Activated naive CD8-positive, alpha-beta T cell treated with anti-CD3 and anti-CD28 coated beads, Interleukin-2, amount 50 U/mL, for 24 hours (primary cell): ENCODE measurements around the gene CLCF1.

Experiments used
- ATAC-seq: fragments of 150-1000 bp; cut with Tn5 transposase; one replicate; pipeline ENCODE4 v1.10.0; 2021
- DNase-seq: peaks from one replicate; pipeline ENCODE4 v3.0.0; 2021
- H3K27ac Mint-ChIP-seq: one replicate; pipeline ENCODE4 v1.8.0; 2021; ENCODE audit warnings: mild to moderate bottlenecking, mixed read lengths
- H3K27me3 Mint-ChIP-seq: one replicate; pipeline ENCODE4 v1.8.0; 2021; ENCODE audit warnings: mixed read lengths
- H3K36me3 Mint-ChIP-seq: one replicate; pipeline ENCODE4 v1.8.0; 2021; ENCODE audit warnings: low read depth, mixed read lengths
- H3K4me1 Mint-ChIP-seq: one replicate; pipeline ENCODE4 v1.8.0; 2021; ENCODE audit warnings: mixed read lengths
- H3K4me3 Mint-ChIP-seq: one replicate; pipeline ENCODE4 v1.8.0; 2021; ENCODE audit warnings: mild to moderate bottlenecking, moderate library complexity, mixed read lengths
- H3K9me3 Mint-ChIP-seq: one replicate; pipeline ENCODE4 v1.8.0; 2021; ENCODE audit warnings: mixed read lengths

CLCF1 gene

GRCh38 chr11:67412495-67413179, 39.2 kb upstream of the CLCF1 start:
- no peaks in the 10 kb centered on the region for H3K9me3 Mint-ChIP-seq
- no peaks in the 10 kb centered on the region for H3K27me3 Mint-ChIP-seq
- H3K4me1 Mint-ChIP-seq = peaks cover 79% of the 10 kb centered on the region

GRCh38 chr11:67411785-67412152, 38.4 kb upstream of the CLCF1 start:
- Mint-ChIP-seq H3K36me3 (peaks cover 16% of the 10 kb centered on the region), H3K4me3 (no peak overlapping the region), H3K9me3 (no peaks in the 10 kb centered on the region), H3K27ac (peak overlapping the region; percentile 54), H3K27me3 (no peaks in the 10 kb centered on the region), H3K4me1 (peaks cover 80% of the 10 kb centered on the region)
- ATAC-seq (peak; percentile 2), DNase-seq (peak; percentile 21)

More at GRCh38 chr11:67412495-67413179, 39.2 kb upstream of the CLCF1 start:
- Mint-ChIP-seq H3K36me3 (peaks cover 9% of the 10 kb centered on the region), H3K4me3 (no peak overlapping the region), H3K27ac (peak overlapping the region; percentile 54)
- no peak for DNase-seq
- ATAC-seq = no peak

DNA sequence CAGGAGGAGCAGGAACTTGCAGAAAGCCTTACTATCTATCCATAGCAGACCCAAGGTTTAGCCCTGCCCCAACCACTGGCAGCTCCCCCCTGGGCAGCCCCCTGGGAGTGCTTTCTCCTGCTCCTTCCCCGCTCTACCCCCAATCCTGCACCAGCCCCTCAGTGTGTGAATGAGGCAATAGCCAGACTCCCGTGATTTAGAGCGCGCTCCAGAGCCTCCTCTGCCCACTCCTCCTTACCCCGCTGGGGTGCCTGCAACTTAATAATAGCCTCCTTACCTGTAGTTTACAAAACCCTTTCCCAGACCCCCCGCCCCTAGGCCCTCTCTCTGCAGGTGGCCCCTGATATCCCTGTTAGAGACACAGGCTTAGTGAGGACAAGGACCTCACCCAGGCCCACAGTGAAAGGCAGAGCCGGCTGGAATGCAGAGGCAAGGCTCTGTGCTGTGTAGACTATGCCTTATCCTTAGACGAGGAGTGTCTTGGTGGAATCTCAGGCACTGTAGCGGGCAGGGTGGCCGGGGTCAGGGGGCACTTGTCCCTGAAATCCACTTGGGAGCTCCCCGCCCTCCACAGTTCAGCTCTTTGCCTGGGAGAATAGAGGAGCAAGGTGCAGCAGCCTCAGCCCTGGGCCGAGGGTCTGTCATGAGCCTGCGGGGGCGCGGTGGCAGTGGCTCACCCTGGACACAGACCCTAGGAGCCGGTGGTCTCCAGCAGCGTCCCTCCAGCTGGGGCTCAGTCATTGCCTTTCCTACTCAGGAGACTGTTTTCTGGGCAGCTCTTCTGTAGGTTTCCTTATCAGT, 37.8 kb upstream of the CLCF1 start:
- no peak overlapping the region for H3K27ac Mint-ChIP-seq
- H3K4me1 Mint-ChIP-seq = peaks cover 80% of the 10 kb centered on the region

GRCh38 chr11:67410369-67410831, 37.0 kb upstream of the CLCF1 start:
- Mint-ChIP-seq H3K4me1 (peaks cover 83% of the 10 kb centered on the region), H3K27me3 (no peaks in the 10 kb centered on the region), H3K4me3 (peak overlapping the region; percentile 82), H3K9me3 (no peaks in the 10 kb centered on the region), H3K36me3 (peaks cover 22% of the 10 kb centered on the region), H3K27ac (peak overlapping the region; percentile 96)
- ATAC-seq (no peak), DNase-seq (no peak)

More for the DNA sequence above, 37.8 kb upstream of the CLCF1 start:
- DNase-seq (no peak), ATAC-seq (no peak)
- Mint-ChIP-seq H3K4me3 (no peak overlapping the region), H3K9me3 (no peaks in the 10 kb centered on the region), H3K36me3 (peaks cover 19% of the 10 kb centered on the region), H3K27me3 (no peaks in the 10 kb centered on the region)

GRCh38 chr11:67409781-67410368, 36.5 kb upstream of the CLCF1 start:
- peak; percentile 38 for DNase-seq
- Mint-ChIP-seq H3K4me3 (peak overlapping the region; percentile 82), H3K4me1 (peaks cover 84% of the 10 kb centered on the region), H3K27me3 (no peaks in the 10 kb centered on the region), H3K36me3 (peaks cover 22% of the 10 kb centered on the region), H3K9me3 (no peaks in the 10 kb centered on the region), H3K27ac (peak overlapping the region; percentile 96)
- no peak for ATAC-seq

DNA sequence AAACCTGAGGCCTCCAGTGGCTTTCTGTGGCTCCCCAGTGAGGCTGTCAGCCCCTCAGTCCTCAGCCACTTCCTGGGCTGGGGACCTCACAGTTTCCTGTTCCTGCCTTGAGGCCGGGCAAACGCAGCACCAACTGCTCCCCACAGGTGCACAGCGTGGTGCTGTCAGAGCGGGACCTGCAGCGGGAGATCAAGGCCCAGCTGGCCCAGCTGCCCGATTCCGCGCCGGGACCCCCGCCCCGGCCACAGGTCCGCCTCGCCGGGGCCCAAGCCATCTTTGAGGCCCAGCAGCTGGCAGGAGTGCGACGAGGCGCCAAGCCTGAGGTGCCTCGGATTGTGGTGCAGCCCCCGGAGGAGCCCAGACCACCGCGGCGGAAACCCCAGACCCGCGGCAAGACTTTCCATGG, 35.9 kb upstream of the CLCF1 start:
- Mint-ChIP-seq H3K9me3 (no peaks in the 10 kb centered on the region), H3K4me1 (peaks cover 87% of the 10 kb centered on the region), H3K27me3 (no peaks in the 10 kb centered on the region), H3K27ac (peak overlapping the region; percentile 96), H3K4me3 (peak overlapping the region; percentile 88), H3K36me3 (peaks cover 22% of the 10 kb centered on the region)
- peak; percentile 56 for ATAC-seq
- peak; percentile 77 for DNase-seq

- peak; percentile 2 for ATAC-seq
- DNase-seq = peak; percentile 39
Observed at GRCh38 chr11:67408437-67409200, 35.2 kb upstream of the CLCF1 start.

GRCh38 chr11:67407688-67408163, 34.3 kb upstream of the CLCF1 start:
- DNase-seq (no peak), ATAC-seq (no peak)
- peaks cover 84% of the 10 kb centered on the region for H3K4me1 Mint-ChIP-seq
- H3K4me3 Mint-ChIP-seq = peak overlapping the region; percentile 88
- peak overlapping the region; percentile 87 for H3K27ac Mint-ChIP-seq
- peaks cover 22% of the 10 kb centered on the region for H3K36me3 Mint-ChIP-seq
- no peaks in the 10 kb centered on the region for H3K9me3 Mint-ChIP-seq
- H3K27me3 Mint-ChIP-seq = no peaks in the 10 kb centered on the region

More at GRCh38 chr11:67408437-67409200, 35.2 kb upstream of the CLCF1 start:
- Mint-ChIP-seq H3K27ac (peak overlapping the region; percentile 87), H3K4me3 (peak overlapping the region; percentile 88), H3K36me3 (peaks cover 22% of the 10 kb centered on the region), H3K9me3 (no peaks in the 10 kb centered on the region), H3K4me1 (peaks cover 86% of the 10 kb centered on the region), H3K27me3 (no peaks in the 10 kb centered on the region)

DNA sequence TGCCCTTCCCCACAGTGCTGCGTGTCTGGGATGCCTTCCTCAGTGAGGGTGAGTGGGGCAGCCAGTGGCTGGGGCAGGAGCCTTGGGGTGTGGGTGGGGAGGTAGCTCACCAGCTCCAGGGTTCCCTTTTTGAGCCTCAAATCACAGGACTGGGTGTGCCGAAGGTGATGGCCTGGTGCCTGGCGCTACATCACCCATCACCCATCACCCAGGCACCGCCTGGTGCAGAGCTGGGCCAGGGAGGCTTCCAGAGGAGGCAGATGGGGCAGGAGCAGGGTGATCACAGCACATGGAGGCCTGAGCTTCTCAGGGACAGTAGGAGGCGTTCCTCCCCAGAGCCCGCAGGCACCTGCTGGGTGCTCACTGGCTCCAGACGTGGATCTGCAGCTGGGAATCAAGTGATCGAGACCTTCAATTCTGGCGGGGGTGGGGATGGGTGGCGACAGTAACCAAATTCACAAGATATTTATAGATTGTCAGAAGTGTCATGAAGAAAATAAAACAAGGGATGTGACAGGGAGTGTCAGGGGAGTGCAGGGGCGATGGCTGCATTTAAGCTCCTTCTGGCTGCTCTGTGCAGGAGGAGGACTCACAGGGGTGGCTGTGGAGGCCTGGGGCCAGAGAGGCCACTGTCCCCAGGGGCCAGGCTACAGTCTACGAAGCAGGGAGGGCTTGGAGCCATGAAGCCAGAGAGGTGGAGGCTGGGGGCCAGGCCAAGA, 33.7 kb upstream of the CLCF1 start:
- peaks cover 22% of the 10 kb centered on the region for H3K36me3 Mint-ChIP-seq
- H3K9me3 Mint-ChIP-seq = no peaks in the 10 kb centered on the region
- no peak for ATAC-seq
- H3K4me1 Mint-ChIP-seq = peaks cover 80% of the 10 kb centered on the region
- H3K4me3 Mint-ChIP-seq = peak overlapping the region; percentile 88
- no peaks in the 10 kb centered on the region for H3K27me3 Mint-ChIP-seq
- no peak for DNase-seq
- peak overlapping the region; percentile 87 for H3K27ac Mint-ChIP-seq

- H3K9me3 Mint-ChIP-seq = no peaks in the 10 kb centered on the region
- no peaks in the 10 kb centered on the region for H3K27me3 Mint-ChIP-seq
- H3K4me3 Mint-ChIP-seq = peak overlapping the region; percentile 88
- ATAC-seq (no peak), DNase-seq (peak; percentile 20)
- H3K27ac Mint-ChIP-seq = peak overlapping the region; percentile 87
- peaks cover 76% of the 10 kb centered on the region for H3K4me1 Mint-ChIP-seq
- H3K36me3 Mint-ChIP-seq = peaks cover 22% of the 10 kb centered on the region
Observed at GRCh38 chr11:67406420-67406968, 33.1 kb upstream of the CLCF1 start.

- Mint-ChIP-seq H3K27ac (peak overlapping the region; percentile 87), H3K27me3 (no peaks in the 10 kb centered on the region), H3K4me3 (peak overlapping the region; percentile 88), H3K4me1 (peaks cover 69% of the 10 kb centered on the region), H3K36me3 (peaks cover 22% of the 10 kb centered on the region), H3K9me3 (no peaks in the 10 kb centered on the region)
- ATAC-seq = no peak
- DNase-seq = no peak
Observed at GRCh38 chr11:67405688-67406339, 32.4 kb upstream of the CLCF1 start.

DNA sequence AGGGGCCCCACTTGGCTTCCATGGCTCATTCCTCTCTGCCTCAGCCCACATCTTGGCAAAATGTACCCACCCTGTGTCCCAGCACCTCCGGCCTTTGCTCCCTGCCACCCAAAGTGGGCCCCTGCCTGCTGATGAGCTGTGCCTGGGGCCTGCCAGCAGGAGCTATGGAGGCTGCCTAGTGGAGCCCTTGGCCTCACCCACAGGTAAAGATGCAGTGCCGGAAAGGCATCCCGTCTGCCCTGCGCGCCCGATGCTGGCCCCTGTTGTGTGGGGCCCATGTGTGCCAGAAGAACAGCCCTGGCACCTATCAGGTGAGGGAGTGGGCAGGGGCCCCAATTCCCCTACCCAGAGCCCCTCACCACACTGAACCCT, 31.8 kb upstream of the CLCF1 start:
- Mint-ChIP-seq H3K4me3 (peak overlapping the region; percentile 88), H3K4me1 (peaks cover 68% of the 10 kb centered on the region), H3K27me3 (no peaks in the 10 kb centered on the region), H3K36me3 (peaks cover 27% of the 10 kb centered on the region), H3K27ac (peak overlapping the region; percentile 87), H3K9me3 (no peaks in the 10 kb centered on the region)
- ATAC-seq = no peak
- DNase-seq = peak; percentile 46
